HepG2 (cell line): Measurements from ENCODE around the gene SDF2. TPM values are rescaled to one million over a fixed set of nuclear protein-coding genes. Genes with fewer than 3 reads are reported as not detected.

Source experiments
- ARNT2 ChIP-seq: sonication (generic); formaldehyde crosslinking; IDR thresholded peaks from 2 replicates; pipeline ENCODE4 v1.8.0; 2022; ENCODE audit warnings: mild to moderate bottlenecking, low read depth, missing genetic modification reagents, moderate library complexity
- GATAD2A ChIP-seq: IDR thresholded peaks from 2 replicates; pipeline ENCODE4 v1.6.1; 2016
- HNF4A ChIP-seq: sonication (generic); formaldehyde crosslinking; IDR thresholded peaks from 2 replicates; pipeline ENCODE4 v1.4.0; 2020; ENCODE audit warnings: missing genetic modification reagents
- HNF4G ChIP-seq, 2 experiments: sonication (generic) in 1 of 2; formaldehyde crosslinking in 1 of 2; IDR thresholded peaks; 2 replicates each; pipeline versions ENCODE4 v1.4.0 to v1.6.1; 2011 to 2020; ENCODE audit warnings: borderline replicate concordance in 2 of 2, low read depth in 2 of 2, mild to moderate bottlenecking in 2 of 2, low read length in 1 of 2, missing genetic modification reagents in 1 of 2, moderate library complexity in 1 of 2
- IRF2 ChIP-seq: IDR thresholded peaks from 2 replicates; pipeline ENCODE4 v1.6.1; 2018; ENCODE audit warnings: missing genetic modification reagents, missing compliant biosample characterization
- LCORL ChIP-seq, 2 experiments: fragments of 450-650 bp in 1 of 2; sonication (generic) in 1 of 2; formaldehyde crosslinking in 1 of 2; IDR thresholded peaks; 2 replicates each; pipeline versions ENCODE4 v1.5.0 to v1.6.1; 2017 to 2020; ENCODE audit warnings: antibody characterized with exemption in 1 of 2, missing genetic modification reagents in 1 of 2
- NFYB ChIP-seq: sonication (generic); formaldehyde crosslinking; IDR thresholded peaks from 2 replicates; pipeline ENCODE4 v1.4.0; 2020; ENCODE audit warnings: missing genetic modification reagents
- POGZ ChIP-seq: sonication (generic); formaldehyde crosslinking; IDR thresholded peaks from 2 replicates; pipeline ENCODE4 v1.4.0; 2020; ENCODE audit warnings: mild to moderate bottlenecking, missing genetic modification reagents
- POLR2AphosphoS5 ChIP-seq: IDR thresholded peaks from 2 replicates; pipeline ENCODE4 v1.6.1; 2012; ENCODE audit warnings: low read depth, low read length
- SKI ChIP-seq: fragments of 450-650 bp; IDR thresholded peaks from one replicate; pipeline ENCODE4 v1.6.1; 2018; ENCODE audit warnings: mild to moderate bottlenecking; ENCODE audit not compliant: partially characterized antibody
- SMAD1 ChIP-seq: sonication (generic); formaldehyde crosslinking; IDR thresholded peaks from 2 replicates; pipeline ENCODE4 v1.4.0; 2020; ENCODE audit warnings: missing genetic modification reagents, low read depth, mild to moderate bottlenecking, borderline replicate concordance
- SRY ChIP-seq: sonication (generic); formaldehyde crosslinking; IDR thresholded peaks from 2 replicates; pipeline ENCODE4 v1.8.0; 2022; ENCODE audit warnings: mild to moderate bottlenecking, missing genetic modification reagents
- XRCC5 ChIP-seq: fragments of 200-400 bp; formaldehyde crosslinking; optimal IDR thresholded peaks from 2 replicates; pipeline ENCODE3; 2017; ENCODE audit warnings: mild to moderate bottlenecking, low read length
- ZMYM3 ChIP-seq: sonication (generic); formaldehyde crosslinking; IDR thresholded peaks from 2 replicates; pipeline ENCODE4 v1.5.1; 2020; ENCODE audit warnings: mild to moderate bottlenecking, missing genetic modification reagents
- ZNF225 ChIP-seq: sonication (generic); formaldehyde crosslinking; IDR thresholded peaks from 2 replicates; pipeline ENCODE4 v1.4.0; 2020; ENCODE audit warnings: mild to moderate bottlenecking, missing genetic modification reagents
- ZNF562 ChIP-seq: sonication (generic); formaldehyde crosslinking; IDR thresholded peaks from 2 replicates; pipeline ENCODE4 v1.8.0; 2022; ENCODE audit warnings: missing genetic modification reagents, borderline replicate concordance
- ZNF709 ChIP-seq: sonication (generic); formaldehyde crosslinking; IDR thresholded peaks from 2 replicates; pipeline ENCODE4 v1.5.0; 2020; ENCODE audit warnings: mild to moderate bottlenecking, missing genetic modification reagents
- ZNF776 ChIP-seq: sonication (generic); formaldehyde crosslinking; IDR thresholded peaks from 2 replicates; pipeline ENCODE4 v1.4.0; 2020; ENCODE audit warnings: mild to moderate bottlenecking, missing genetic modification reagents
- ZNF891 ChIP-seq: sonication (generic); formaldehyde crosslinking; IDR thresholded peaks from 2 replicates; pipeline ENCODE4 v1.5.0; 2020; ENCODE audit warnings: mild to moderate bottlenecking, missing genetic modification reagents
- polyA plus RNA-seq, 8 experiments: library from polyadenylated mRNA; depleted of rRNA in 3 of 8; stranded (reverse) in 7 of 8; unstranded in 1 of 8; fragments of >200 nt; fragmentation: Illumina TruSeq in 4 of 8; extraction: Trizol in 4 of 8; gene quantifications; 2 replicates each; pipeline versions ENCODE4 v1.2.1 to v1.2.3, GENCODE V29; 2011 to 2016; ENCODE audit warnings: low read depth in 4 of 8, missing spikeins in 1 of 8, mixed read lengths in 1 of 8; ENCODE audit not compliant: insufficient read depth in 1 of 8
- total RNA-seq, 5 experiments: library from RNA; depleted of rRNA; stranded (reverse); fragments of >200 nt; fragmentation: Illumina TruSeq; extraction: Trizol; gene quantifications; 2 replicates each; pipeline ENCODE4 v1.2.3, GENCODE V29; 2016; ENCODE audit warnings: low read depth in 1 of 5
- TF ChIP-seq, protein P1 (sequence below): sonication (generic); formaldehyde crosslinking; IDR thresholded peaks from 2 replicates; pipeline ENCODE4 v1.4.0; 2020; ENCODE audit warnings: missing genetic modification reagents, borderline replicate concordance
- TF ChIP-seq, protein P2 (sequence below): sonication (generic); formaldehyde crosslinking; IDR thresholded peaks from 2 replicates; pipeline ENCODE4 v1.4.0; 2020; ENCODE audit warnings: missing genetic modification reagents
- TF ChIP-seq, protein P3 (sequence below): sonication (generic); formaldehyde crosslinking; IDR thresholded peaks from 2 replicates; pipeline ENCODE4 v1.4.0; 2020; ENCODE audit warnings: missing genetic modification reagents
- TF ChIP-seq, protein P4 (sequence below): sonication (generic); formaldehyde crosslinking; IDR thresholded peaks from 2 replicates; pipeline ENCODE4 v1.5.0; 2020; ENCODE audit warnings: missing genetic modification reagents
- TF ChIP-seq, protein P5 (sequence below): sonication (generic); formaldehyde crosslinking; IDR thresholded peaks from 2 replicates; pipeline ENCODE4 v1.8.0; 2022; ENCODE audit warnings: low read depth, missing genetic modification reagents

SDF2 gene
- total and polyA plus RNA-seq, 2 of the 13 experiments (the other 11 are each of a cell fraction or from before 2014, with no cell fraction given): 58.2 to 58.4 TPM

DNA sequence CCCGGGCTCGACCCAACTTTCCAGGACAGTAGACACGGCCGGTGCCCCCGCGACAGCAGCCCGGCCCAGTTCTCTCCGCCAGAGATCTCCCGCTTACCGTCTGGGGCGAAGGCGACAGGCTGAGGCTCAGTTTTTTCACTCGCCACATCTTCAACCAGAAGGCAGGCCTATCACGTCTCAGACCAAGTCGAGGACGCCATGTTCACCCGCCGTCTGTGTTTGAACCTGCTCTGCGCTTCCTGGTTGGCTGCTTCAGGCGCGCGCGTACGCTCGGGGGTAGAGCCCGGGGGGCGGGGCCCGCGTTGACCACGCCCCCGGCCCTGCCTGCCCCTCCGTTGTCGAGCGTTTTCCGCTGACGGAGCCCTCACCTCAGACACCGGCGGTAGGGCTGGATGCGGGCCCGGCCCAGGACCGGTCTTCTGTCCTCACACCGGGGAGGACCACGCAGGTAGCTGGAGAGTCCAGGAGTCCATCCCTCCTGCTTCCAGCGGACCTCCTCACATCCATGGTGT is 62.9 kb downstream of the SDF2 start, which contains the start of gene SPAG5 (continued):
- TF ChIP-seq, protein P1, sequence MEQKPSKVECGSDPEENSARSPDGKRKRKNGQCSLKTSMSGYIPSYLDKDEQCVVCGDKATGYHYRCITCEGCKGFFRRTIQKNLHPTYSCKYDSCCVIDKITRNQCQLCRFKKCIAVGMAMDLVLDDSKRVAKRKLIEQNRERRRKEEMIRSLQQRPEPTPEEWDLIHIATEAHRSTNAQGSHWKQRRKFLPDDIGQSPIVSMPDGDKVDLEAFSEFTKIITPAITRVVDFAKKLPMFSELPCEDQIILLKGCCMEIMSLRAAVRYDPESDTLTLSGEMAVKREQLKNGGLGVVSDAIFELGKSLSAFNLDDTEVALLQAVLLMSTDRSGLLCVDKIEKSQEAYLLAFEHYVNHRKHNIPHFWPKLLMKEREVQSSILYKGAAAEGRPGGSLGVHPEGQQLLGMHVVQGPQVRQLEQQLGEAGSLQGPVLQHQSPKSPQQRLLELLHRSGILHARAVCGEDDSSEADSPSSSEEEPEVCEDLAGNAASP (CRISPR knock-in tag): peak; percentile 21
- TF ChIP-seq LCORL (IDR thresholded peaks at IDR 0.05) (no peak), LCORL (CRISPR knock-in tag; IDR thresholded peaks at IDR 0.05) (no peak), NFYB (CRISPR knock-in tag) (peak; percentile 85), ZNF891 (CRISPR knock-in tag) (peak; percentile 41; the same call in 1 of the 2 replicates), POLR2AphosphoS5 (peak; percentile 76), POGZ (CRISPR knock-in tag) (peak; percentile 67), XRCC5 (peak; percentile 17), ZNF709 (CRISPR knock-in tag) (peak; percentile 41; the same call in 1 of the 2 replicates), SRY (CRISPR knock-in tag) (0 out of 2 replicates have a peak, but pooled peaks have one; percentile 37), GATAD2A (peak; percentile 11; the same call in 1 of the 2 replicates), SMAD1 (CRISPR knock-in tag) (0 out of 2 replicates have a peak, but pooled peaks have one; percentile 38), ZNF776 (CRISPR knock-in tag) (peak; percentile 85), ZMYM3 (CRISPR knock-in tag) (0 out of 2 replicates have a peak, but pooled peaks have one; percentile 1), HNF4G (IDR thresholded peaks at IDR 0.05; ENCODE audit: borderline replicate concordance, low read depth, low read length) (no peak), HNF4G (CRISPR knock-in tag; IDR thresholded peaks at IDR 0.05; ENCODE audit: borderline replicate concordance, low read depth) (no peak), IRF2 (CRISPR knock-in tag) (no peak), ZNF562 (CRISPR knock-in tag) (no peak), SKI (peak; percentile 61), ARNT2 (peak; percentile 74), ZNF225 (CRISPR knock-in tag) (0 out of 2 replicates have a peak, but pooled peaks have one; percentile 11), HNF4A (peak; percentile 47)
- TF ChIP-seq, protein P2, sequence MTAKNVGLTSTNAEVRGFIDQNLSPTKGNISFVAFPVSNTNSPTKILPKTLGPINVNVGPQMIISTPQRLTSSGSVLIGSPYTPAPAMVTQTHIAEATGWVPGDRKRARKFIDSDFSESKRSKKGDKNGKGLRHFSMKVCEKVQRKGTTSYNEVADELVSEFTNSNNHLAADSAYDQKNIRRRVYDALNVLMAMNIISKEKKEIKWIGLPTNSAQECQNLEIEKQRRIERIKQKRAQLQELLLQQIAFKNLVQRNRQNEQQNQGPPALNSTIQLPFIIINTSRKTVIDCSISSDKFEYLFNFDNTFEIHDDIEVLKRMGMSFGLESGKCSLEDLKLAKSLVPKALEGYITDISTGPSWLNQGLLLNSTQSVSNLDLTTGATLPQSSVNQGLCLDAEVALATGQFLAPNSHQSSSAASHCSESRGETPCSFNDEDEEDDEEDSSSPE (CRISPR knock-in tag): peak; percentile 97
- TF ChIP-seq, protein P3, sequence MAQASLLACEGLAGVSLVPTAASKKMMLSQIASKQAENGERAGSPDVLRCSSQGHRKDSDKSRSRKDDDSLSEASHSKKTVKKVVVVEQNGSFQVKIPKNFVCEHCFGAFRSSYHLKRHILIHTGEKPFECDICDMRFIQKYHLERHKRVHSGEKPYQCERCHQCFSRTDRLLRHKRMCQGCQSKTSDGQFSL (CRISPR knock-in tag): no peak
- TF ChIP-seq, protein P4, sequence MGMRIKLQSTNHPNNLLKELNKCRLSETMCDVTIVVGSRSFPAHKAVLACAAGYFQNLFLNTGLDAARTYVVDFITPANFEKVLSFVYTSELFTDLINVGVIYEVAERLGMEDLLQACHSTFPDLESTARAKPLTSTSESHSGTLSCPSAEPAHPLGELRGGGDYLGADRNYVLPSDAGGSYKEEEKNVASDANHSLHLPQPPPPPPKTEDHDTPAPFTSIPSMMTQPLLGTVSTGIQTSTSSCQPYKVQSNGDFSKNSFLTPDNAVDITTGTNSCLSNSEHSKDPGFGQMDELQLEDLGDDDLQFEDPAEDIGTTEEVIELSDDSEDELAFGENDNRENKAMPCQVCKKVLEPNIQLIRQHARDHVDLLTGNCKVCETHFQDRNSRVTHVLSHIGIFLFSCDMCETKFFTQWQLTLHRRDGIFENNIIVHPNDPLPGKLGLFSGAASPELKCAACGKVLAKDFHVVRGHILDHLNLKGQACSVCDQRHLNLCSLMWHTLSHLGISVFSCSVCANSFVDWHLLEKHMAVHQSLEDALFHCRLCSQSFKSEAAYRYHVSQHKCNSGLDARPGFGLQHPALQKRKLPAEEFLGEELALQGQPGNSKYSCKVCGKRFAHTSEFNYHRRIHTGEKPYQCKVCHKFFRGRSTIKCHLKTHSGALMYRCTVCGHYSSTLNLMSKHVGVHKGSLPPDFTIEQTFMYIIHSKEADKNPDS (CRISPR knock-in tag): no peak
- TF ChIP-seq, protein P5, sequence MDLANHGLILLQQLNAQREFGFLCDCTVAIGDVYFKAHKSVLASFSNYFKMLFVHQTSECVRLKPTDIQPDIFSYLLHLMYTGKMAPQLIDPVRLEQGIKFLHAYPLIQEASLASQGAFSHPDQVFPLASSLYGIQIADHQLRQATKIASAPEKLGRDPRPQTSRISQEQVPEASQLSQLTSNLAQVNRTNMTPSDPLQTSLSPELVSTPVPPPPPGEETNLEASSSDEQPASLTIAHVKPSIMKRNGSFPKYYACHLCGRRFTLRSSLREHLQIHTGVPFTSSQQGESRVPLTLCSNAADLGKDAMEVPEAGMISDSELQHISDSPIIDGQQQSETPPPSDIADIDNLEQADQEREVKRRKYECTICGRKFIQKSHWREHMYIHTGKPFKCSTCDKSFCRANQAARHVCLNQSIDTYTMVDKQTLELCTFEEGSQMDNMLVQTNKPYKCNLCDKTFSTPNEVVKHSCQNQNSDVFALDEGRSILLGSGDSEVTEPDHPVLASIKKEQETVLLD: peak; percentile 50; the same call in 1 of the 2 replicates
